Stomach smooth muscle (tissue), 2 donors: ENCODE results near the gene SH3PXD2B.
A peak's percentile ranks its signal among the peaks of the same experiment; 100 is the strongest.
"Not testable (repeated sequence)": the region's sequence is repeated elsewhere in the genome, so short reads cannot be mapped to it uniquely, and the experiment has no call there.

Experiments
- H3K27ac ChIP-seq: one replicate; pipeline ENCODE4 v1.7.0; 2013; ENCODE audit warnings: mild to moderate bottlenecking, low read length, inconsistent platforms
- H3K27me3 ChIP-seq, 2 donors: one replicate each; pipeline ENCODE4 v1.7.0; 2013; ENCODE audit warnings: low read length in 2 of 2; ENCODE audit not compliant: insufficient read depth in 2 of 2, control insufficient read depth in 1 of 2
- H3K36me3 ChIP-seq, 2 donors: one replicate each; pipeline ENCODE4 v1.7.0; 2013; ENCODE audit warnings: low read length in 2 of 2; ENCODE audit not compliant: control insufficient read depth in 2 of 2, insufficient read depth in 2 of 2
- H3K4me1 ChIP-seq: one replicate; pipeline ENCODE4 v1.7.0; 2013; ENCODE audit warnings: low read length; ENCODE audit not compliant: control insufficient read depth, insufficient read depth
- H3K4me3 ChIP-seq, 2 donors: one replicate each; pipeline ENCODE4 v1.7.0; 2013; ENCODE audit warnings: low read length in 2 of 2
- H3K9ac ChIP-seq, 2 donors: one replicate each; pipeline ENCODE4 v1.7.0; 2013; ENCODE audit warnings: low read length in 2 of 2, mild to moderate bottlenecking in 1 of 2
- H3K9me3 ChIP-seq, 2 donors: one replicate each; pipeline ENCODE4 v1.7.0; 2013; ENCODE audit warnings: low read length in 2 of 2; ENCODE audit not compliant: control insufficient read depth in 2 of 2
- donor health status: healthy.
- donor health status: Pancreatic carcinoma.

Gene SH3PXD2B

DNA sequence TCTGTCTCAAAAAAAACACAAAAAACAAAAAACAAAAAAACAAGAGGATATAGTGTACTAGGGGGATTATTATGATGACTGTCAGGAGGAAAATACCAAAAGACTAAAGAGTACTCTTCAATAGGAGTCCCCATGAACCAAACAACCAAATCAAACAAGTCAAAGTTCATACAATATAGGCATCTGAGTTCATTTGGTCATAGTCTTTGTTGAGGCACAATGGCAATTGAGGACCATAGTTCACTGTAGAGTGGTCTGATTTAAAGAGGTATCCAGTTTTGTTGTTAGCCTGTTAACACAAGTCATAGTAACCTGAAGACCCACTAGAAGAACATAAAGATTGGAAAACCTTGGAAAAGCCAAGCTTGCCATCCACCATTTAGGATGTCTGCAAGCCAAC, 159.5 kb downstream of the SH3PXD2B start:
- Histone ChIP-seq H3K9ac (no peak overlapping the region), H3K4me1 (peaks cover 3% of the 10 kb centered on the region), H3K36me3 (no peaks in the 10 kb centered on the region), H3K27ac (no peak overlapping the region), H3K4me3 (no peak overlapping the region), H3K27me3 (no peaks in the 10 kb centered on the region), H3K9me3 (no peaks in the 10 kb centered on the region)

DNA sequence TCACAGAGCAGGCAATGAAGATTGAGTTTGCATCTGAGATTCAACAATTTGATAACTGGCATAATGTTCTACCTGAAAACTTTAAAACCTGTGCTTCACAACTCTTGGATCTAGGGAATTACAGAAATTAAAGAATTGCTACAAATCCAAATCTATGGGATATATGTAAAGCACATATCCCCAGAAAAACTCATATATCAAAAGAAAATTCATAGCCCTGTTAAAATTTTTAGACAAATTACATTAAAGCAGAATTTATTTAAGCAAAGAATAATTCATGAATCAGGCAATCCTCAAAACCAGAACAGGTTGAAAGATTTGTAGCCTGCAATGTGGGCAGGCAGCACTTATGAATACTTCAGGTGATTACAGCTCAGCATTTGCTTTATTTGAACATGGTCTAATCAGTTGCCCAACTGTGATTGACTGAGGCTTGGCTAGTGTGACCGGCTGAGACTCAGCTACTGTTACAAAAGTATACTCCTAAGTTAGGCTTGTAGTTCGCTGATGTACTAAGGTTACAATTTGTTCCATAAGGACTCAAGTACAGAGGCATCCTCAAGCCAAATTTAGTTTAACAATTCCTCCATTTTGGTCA, 160.5 kb downstream of the SH3PXD2B start:
- Histone ChIP-seq H3K36me3 (no peaks in the 10 kb centered on the region), H3K4me1 (peaks cover 3% of the 10 kb centered on the region), H3K9ac (no peak overlapping the region), H3K9me3 (no peaks in the 10 kb centered on the region), H3K4me3 (no peak overlapping the region), H3K27ac (no peak overlapping the region), H3K27me3 (no peaks in the 10 kb centered on the region)

DNA sequence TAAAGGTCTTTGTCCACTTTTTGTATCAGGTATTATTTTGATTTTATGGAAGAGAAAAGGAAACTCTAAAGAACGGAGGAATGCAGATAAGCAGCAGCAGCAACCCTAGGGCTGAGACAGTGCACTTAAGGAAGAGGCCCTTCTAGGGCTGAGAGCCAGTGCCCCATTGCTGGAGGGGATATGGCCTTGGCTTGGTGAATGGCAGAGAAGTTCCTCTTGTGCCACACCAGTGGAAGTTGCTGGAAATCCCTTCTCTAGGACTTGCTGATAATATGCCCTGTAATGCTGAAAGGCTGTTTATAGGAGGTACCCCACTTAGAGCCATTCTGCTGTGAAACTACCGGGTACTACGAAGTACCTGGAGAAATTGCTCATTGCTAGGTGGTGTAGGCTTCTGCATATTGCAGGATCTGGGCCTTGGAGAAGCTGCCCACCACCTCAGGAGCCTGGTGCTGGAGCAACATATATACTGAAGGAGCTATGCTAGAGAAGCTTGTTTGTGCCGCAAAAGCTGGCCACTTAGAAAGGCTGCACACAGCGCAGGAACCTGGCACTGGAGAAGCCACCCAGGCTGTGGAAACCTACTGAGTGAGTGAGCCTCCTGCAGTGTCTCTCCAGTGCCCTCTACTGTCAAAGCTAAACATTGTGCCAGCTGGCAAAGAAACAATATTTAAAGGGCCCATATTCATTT, 161.1 kb downstream of the SH3PXD2B start:
- no peak overlapping the region for H3K4me3 ChIP-seq
- no peaks in the 10 kb centered on the region for H3K36me3 ChIP-seq
- no peak overlapping the region for H3K9ac ChIP-seq

DNA sequence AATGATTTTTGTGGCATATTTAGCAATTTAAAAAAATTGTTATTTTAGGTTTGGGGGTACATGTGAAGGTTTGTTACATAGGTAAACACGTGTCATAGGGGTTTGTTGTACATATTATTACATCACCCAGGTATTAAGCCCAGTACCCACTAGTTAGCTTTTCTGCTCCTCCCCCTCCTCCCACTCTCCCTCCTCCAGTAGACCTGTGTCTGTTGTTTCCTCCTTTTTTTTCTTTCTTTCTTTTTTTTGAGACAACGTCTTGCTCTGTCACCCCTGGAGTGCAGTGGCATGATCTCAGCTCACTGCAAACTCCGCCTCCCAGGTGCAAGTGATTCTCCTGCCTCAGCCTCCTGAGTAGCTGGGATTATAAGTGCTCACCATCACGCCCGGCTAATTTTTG, 162.5 kb downstream of the SH3PXD2B start:
- H3K9me3 ChIP-seq, H3K27me3 ChIP-seq, H3K27ac ChIP-seq, H3K36me3 ChIP-seq, H3K4me3 ChIP-seq, H3K9ac ChIP-seq, H3K4me1 ChIP-seq: not testable (repeated sequence)

More for the DNA sequence above, 161.1 kb downstream of the SH3PXD2B start:
- no peaks in the 10 kb centered on the region for H3K27me3 ChIP-seq
- peaks cover 3% of the 10 kb centered on the region for H3K4me1 ChIP-seq
- no peak overlapping the region for H3K27ac ChIP-seq
- no peaks in the 10 kb centered on the region for H3K9me3 ChIP-seq

DNA sequence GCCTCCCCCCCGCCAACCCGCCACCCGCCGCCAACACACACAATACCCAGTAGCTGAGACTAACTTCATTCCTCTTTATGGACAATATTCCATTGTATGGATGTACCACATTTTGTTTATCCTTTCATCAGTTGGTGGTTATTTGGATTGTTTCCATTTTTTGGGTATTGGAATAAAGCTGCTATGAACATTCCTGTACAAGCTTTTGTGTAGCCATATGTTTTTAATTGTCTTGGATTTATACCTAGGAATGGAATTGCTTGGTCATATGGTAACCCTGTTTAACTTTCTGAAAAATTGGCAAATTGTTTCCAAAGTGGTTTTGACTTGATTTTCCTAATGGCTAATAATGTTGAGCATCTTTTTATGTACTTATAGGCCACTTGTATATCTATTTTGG, 165.9 kb downstream of the SH3PXD2B start:
- H3K9me3 ChIP-seq, result no peaks in the 10 kb centered on the region
- no peak overlapping the region for H3K27ac ChIP-seq
- H3K36me3 ChIP-seq, result no peaks in the 10 kb centered on the region
- no peak overlapping the region for H3K9ac ChIP-seq
- H3K4me1 ChIP-seq, result peaks cover 7% of the 10 kb centered on the region
- H3K4me3 ChIP-seq, result no peak overlapping the region
- H3K27me3 ChIP-seq, result no peaks in the 10 kb centered on the region

DNA sequence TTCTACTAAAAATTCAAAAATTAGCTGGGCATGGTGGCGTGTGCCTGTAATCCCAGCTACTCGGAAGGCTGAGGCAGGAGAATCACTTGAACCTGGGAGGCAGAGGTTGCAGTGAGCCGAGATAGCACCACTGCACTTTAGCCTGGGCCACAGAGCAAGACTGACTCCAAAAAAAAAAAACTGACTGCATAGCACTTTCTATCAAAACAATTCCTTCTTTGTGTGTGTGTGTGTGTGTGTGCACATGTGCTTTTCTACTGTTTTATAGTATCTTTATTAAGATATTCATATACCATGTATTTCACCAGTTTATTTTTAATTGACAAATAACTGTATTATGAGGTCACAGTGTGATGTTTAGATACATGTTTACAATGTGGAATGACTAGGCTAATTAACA, 167.2 kb downstream of the SH3PXD2B start:
- not testable (repeated sequence) for H3K4me1 ChIP-seq, H3K36me3 ChIP-seq, H3K4me3 ChIP-seq

DNA sequence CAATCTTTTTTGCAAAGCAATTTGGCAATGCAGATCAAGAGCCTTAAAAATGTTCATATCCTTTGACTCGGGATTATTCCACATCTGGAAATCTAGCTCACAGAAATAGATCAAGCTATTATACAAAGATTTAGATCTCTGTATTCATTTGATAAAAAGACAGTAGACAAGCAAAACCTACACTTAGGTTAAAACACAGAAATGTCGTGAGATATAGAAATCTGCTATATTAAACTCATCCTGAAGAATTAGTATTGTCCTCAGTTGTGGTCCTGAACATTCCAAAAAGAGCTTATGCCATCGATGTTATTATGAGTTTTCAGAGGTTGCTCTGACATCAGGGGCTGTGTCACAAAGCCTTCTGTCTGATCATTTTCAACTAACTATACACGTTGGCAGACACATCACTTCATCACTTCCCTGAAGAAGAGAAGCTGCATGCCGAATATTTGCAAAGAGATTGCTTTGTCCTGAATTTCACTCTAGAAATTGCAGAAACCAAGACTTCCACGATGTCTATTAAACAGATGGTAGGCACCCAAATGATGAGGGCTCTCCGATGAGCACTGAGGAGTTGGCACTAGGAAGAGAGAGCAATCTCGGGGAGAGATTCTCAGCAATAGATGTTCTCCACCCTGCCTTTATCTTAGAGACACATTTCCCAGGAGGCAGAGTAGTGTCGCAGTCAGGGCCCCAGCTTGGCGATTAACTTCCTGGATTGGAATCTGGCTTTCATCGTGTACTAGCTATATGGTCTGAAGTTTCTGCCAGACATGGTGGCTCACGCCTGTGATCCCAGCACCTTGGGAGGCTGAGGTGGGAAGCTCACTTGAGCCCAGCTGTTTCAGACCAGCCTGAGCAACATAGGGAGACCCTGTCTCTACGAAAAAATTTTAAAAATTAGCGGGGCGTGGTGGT, 168.8 kb downstream of the SH3PXD2B start:
- peak overlapping the region in 1 of 2 donors; percentile 81 for H3K4me3 ChIP-seq
- peaks cover 5% of the 10 kb centered on the region for H3K4me1 ChIP-seq
- H3K36me3 ChIP-seq, result no peaks in the 10 kb centered on the region
- no peak overlapping the region for H3K27ac ChIP-seq
- no peak overlapping the region for H3K9ac ChIP-seq
- no peaks in the 10 kb centered on the region for H3K9me3 ChIP-seq
- H3K27me3 ChIP-seq, result no peaks in the 10 kb centered on the region

More for the DNA sequence above, 167.2 kb downstream of the SH3PXD2B start:
- H3K27me3 ChIP-seq, H3K9ac ChIP-seq, H3K27ac ChIP-seq, H3K9me3 ChIP-seq: not testable (repeated sequence)

DNA sequence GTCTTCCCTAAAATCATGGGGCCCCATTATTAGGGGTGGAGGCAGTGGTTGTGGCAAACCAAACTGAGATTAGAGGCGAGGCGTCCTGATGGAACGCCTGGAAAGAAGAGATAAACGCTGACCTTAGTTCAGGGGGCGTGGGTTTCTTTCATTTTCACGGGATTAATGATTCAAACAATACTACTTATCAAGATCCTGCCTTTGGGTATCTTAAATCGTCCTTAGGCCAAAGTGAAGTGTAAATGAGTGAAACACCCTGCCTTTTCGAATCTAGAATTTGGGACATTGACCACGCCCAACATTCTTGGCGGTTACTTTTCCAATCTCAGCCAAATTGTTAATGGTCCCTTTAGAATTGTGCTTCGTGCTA, 169.7 kb downstream of the SH3PXD2B start:
- peak overlapping the region; percentile 81 for H3K27ac ChIP-seq

DNA sequence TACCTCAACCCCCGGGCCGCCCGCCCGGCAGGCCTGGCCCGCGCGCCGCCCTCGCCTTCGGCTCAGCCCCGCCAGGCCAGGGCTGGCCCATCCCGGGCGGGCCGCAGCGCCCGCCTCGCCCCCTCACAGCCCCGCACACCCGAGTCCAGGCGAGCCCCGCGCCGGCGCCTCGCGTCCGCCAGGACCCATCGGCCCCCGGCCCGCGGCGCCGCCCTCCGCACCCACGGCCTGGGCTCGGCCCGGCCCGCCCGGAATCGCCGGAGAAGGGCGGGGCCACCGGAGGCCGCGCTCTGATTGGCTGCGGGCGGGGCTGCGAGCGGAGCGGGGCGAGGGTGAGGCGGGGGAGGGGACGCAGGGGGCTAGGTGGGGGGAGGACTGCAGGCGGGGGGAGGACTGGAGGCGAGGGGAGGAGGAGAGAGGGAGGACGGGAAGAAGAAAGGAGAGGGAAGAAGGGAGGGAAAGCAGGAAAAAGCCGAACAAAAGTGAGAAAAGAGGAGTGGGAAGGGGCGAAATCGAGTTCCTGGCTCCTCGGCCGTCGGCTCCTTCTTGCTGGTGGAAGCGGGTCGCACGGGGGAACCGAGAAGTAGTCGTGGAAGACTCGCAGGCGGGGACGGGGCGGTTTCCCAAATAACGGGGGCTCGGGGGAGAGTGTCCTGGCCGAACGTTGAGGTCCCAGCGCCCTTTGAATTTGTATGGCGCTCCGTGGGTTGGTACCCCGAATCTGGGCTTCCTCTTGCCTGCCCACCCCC, 170.3 kb downstream of the SH3PXD2B start:
- Histone ChIP-seq H3K9ac (peak overlapping the region; percentile 82 to 84), H3K4me1 (peaks cover 5% of the 10 kb centered on the region), H3K4me3 (peak overlapping the region; percentile 80 to 85)

More for the DNA sequence above, 169.7 kb downstream of the SH3PXD2B start:
- Histone ChIP-seq H3K9me3 (no peaks in the 10 kb centered on the region), H3K36me3 (no peaks in the 10 kb centered on the region), H3K4me3 (peak overlapping the region; percentile 80 to 81), H3K9ac (peak overlapping the region; percentile 82 to 84), H3K4me1 (peaks cover 5% of the 10 kb centered on the region), H3K27me3 (no peaks in the 10 kb centered on the region)

More for the DNA sequence above, 170.3 kb downstream of the SH3PXD2B start:
- Histone ChIP-seq H3K36me3 (no peaks in the 10 kb centered on the region), H3K27ac (peak overlapping the region; percentile 81), H3K27me3 (no peaks in the 10 kb centered on the region), H3K9me3 (no peaks in the 10 kb centered on the region)
